HG03521 (cell line): ENCODE data around the gene PPP2R2D.
"Not testable (repeated sequence)": the region's sequence is repeated elsewhere in the genome, so short reads cannot be mapped to it uniquely, and the experiment has no call there.

Experiments used
- ATAC-seq: cut with Tn5 transposase; IDR thresholded peaks from one replicate; pipeline ENCODE4 v1.9.1; 2021; ENCODE audit warnings: mild to moderate bottlenecking, moderate library complexity; ENCODE audit not compliant: unreplicated experiment

PPP2R2D gene

DNA sequence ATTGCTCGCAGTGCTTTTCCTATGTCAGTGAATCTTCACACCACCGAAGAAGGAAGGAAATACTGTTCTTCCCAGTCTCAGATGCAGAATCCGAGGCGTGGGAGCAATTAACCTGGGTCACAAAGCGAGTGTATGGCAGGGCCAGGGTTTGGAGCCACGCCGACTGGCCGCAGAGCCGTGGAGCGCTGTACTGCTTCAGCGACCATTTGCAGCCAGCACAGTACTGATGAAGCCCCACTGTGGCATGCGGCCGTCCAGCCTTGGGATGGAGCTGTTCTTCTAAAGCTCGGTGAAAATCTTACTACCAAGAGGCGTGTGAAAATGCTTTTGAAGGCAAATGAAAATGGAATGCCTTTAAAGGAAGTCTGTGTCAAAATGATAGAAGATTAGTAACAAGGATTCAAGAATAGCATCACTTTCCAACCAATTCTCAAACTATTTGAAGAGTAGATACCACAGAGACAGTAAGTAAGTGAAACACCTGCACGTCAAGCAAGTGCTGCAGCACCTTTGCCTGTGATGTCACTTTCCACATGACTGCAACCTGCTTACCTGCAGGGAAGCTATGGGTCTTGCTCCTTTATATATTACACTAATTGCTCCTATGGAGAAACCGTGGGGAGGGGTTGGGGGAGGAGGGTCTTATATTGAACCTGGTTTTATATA lies 4.9 kb downstream of the PPP2R2D start:
- ATAC-seq: no peak

DNA sequence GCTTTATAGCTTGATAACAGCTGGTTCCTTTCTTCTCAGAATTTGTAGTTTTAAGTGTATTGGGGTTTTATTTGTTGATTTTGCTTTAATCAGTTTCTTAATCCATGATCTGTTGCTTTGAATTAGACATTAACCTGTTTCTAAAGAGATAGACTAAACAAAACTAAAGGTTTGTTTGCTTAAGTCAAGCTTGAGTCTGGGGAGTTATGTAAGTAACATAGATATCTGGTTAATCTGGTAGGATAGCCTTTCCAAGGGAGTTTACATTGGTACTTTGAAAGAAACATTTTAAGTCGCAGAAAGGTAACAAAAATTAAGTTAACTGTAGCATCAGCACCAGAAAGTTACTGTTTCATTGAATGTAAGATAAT lies 5.4 kb downstream of the PPP2R2D start:
- ATAC-seq: no peak

DNA sequence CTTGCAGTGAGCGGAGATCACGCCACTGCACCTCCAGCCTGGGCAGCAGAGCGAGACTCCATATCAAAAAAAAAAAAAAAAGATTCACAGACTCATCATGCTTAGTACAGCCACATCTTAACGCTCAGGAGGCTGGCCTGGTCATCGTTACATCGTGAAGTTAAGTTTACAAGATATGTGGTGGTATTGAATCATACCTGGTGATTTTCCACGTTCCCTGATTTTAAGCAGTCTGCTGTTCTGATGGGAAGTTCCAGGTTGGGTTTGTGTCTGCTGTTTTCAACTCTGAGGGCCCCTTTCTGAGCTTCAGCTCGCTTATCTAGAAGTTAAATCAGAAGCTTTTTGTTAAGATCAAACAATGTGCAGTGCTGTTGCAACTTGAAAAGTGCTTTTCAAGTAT lies 6.9 kb downstream of the PPP2R2D start:
- ATAC-seq: no peak

DNA sequence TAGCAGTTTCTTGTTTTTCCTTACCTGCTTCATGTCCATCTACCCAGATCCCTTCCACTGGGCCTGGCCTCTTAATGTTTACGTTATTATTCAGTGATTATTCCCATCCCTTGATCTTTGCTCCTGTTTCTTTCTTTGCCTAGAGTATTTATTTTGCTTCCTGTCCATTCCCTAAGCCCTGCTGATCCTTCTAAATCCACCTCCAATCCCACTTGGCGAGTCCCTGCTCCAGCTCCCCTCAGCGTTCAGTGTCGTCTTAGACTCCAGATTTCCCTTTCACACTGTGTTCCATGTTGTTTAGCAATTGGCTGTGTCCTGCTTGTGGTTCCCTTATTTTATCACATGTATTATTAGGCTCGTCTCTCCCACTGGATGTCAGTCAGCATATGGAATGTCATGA lies 7.3 kb downstream of the PPP2R2D start:
- no peak for ATAC-seq

DNA sequence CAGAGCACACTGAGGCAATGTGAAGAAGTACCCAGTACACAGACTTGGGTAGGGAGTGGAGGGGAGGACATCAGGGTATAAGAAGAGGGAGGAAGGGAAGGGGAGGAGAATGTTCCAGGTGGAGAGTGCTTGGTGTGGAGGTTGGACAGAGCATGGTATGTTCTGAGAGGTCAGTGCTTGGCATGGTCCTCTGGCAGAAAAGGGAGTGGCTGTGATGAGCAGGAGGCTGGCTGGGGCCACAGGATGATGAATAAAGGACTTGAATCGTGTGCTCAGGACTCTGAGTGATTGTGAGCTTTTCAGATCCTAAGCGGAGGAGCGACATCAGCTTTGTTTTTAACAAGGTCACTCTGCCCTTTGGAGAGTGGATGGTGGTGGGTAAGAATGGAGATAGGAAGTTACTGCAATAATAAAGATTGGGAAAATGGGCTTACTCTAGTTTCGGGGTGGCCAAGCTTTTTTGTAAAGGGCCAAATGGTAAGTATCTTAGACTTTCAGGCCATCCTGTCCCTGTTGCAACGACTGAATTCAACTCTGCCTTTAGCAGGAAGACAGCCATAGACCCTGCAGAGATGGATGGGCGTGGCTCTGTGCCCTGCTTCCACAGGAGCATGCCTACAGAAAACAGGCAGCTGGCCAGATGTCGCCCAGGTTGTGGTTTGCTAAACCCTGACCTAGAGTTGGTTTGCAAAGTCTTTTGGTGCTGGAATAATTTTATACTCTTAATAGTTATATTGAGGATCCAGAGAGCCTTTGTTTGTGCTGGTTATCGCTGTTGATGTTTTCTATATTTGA lies 8.4 kb downstream of the PPP2R2D start:
- ATAC-seq: no peak

DNA sequence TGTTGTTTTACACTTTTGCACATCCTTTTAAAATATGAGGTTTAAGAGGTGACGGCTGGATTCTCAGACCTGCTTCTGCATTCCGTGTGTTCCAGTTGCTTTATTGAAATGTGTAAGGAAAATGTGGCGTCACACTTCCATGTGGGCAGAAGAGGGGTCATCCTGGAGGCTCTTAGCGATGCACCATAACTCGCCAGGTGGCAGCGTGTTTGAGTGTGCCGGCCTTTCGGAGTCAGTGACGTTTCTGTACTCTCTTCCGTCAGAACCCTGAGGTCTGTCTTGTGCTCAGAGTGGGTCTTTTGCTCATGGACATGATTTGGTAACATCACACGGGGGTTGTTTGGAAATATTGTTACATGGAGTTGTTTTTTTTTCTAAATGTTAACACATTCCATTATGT lies 9.1 kb downstream of the PPP2R2D start:
- ATAC-seq: no peak

DNA sequence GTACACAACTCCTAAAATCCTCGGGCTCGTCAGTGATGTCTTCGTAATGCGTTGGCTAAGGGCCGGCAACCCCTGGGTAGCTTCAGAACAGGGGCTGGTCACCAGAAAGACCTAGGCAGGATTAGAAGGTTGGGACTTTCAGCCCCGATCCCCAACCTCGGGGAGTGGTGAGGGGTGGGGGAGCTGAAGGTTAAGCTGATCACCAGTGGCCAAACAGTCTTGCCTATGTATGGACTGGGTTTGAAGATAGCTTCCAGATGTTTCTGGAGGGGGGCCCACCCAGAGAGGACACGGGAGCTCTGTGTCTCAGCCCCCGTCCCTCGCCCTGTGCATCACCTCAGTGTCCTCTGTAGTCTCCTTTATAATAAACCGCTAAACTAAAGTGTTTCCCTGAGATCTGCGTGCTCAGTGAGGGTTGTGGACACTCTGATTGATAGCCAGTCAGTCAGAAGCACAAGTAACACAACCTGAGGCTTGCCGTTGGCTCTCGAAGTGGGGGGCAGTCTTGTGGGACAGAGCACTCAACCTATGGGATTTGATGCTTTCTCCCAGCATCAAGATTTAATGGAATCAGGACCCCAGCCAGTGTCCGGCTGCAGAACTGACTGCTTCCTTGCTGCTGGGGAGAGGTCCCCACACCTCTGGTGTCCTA lies 10.0 kb downstream of the PPP2R2D start:
- no peak for ATAC-seq

DNA sequence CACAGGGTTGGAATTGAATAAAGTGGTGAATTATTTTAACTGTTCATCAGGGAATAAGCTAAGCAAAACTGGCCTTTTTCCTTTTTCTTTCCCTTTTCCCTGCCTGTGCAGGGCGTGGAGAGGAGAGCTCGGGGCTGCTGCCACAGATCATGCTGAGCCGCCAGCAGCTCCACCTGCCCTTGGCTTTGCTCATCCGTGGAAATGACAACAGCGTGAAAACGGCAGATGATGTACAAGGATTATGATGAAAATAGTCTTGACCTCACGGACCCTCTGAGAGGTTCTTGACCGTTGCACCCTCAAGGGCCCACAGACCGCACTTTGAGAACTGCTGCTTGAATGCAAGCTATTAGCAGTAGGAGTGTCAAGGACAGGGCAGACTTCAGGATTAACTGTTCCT lies 10.6 kb downstream of the PPP2R2D start:
- ATAC-seq: no peak

DNA sequence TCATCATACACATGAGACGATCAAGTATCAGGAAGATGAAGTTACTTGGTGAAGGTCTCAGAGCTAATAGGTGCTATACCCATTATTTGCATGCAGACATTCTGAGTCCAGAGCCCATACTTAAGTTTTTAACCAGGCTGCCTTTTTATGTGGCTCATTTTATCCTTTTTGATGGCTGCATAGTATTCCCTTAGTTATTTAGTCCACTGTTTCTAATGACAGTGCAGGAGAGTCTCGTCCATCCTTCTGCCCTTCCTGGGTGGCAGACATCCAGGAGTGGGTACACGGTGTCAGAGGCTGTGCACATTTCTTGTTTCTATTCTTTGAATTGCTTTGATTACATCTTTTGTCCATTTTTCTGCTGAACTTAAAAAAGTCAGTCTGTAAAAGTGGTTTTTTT lies 11.8 kb downstream of the PPP2R2D start:
- ATAC-seq: no peak

DNA sequence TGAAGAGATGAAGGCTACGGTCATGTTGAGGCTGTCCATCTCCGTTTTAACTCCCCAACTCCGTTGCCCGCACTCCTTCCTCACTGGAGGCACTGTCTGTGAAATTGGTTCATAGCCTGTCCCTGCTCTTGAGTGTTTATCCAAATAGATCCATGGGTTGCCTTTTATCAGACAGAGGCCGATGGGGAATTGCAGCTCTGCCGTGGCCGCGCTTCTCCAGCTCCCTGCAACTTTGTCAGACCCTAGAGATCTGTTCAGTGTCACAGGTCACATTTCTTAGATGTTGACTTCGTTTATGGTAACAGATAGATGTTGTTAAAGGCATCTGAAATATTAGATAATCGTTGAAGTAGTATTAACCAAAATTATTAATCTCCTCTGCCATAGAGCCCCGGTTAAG lies 14.7 kb downstream of the PPP2R2D start:
- no peak for ATAC-seq

DNA sequence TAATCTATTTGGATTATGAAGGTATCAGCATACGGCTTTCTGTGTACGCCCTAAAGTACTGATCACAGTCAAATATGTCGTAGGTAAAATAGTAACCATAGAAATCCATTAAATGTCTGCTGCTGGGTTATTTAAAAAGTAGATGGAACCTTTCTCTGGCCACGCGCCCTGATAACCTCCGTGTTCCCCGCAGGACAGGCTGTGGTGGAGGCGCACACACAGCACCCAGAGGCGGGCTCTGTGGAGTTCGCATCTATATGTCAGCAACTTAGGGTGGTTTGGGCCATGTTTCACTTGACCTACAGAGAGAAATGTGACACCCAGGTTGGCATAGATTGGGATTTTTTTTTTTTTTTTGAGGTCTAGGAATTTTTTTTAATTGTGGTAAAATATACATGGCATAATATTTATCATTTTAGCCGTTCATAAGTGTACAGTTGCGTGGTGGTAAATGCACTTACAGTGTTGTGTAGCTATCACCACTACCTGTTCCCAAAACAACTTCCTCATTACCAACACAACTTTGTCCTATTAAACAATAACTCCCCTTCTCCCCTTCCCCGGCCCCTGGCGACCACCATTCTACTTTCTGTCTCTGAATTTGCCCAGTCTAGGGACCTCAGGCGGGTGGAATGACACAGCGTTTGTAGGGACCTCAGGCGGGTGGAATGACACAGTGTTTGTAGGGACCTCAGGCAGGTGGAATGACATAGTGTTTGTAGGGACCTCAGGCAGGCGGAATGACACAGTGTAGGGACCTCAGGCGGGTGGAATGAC lies 15.4 kb downstream of the PPP2R2D start:
- no peak for ATAC-seq

DNA sequence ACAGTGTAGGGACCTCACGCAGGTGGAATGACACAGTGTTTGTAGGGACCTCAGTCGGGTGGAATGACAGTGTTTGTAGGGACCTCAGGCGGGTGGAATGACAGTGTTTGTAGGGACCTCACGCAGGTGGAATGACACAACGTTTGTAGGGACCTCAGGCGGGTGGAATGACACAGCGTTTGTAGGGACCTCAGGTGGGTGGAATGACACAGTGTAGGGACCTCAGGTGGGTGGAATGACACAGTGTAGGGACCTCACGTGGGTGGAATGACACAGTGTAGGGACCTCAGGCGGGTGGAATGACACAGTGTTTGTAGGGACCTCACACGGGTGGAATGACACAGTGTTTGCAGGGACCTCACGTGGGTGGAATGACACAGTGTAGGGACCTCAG lies 16.0 kb downstream of the PPP2R2D start:
- ATAC-seq: not testable (repeated sequence)

DNA sequence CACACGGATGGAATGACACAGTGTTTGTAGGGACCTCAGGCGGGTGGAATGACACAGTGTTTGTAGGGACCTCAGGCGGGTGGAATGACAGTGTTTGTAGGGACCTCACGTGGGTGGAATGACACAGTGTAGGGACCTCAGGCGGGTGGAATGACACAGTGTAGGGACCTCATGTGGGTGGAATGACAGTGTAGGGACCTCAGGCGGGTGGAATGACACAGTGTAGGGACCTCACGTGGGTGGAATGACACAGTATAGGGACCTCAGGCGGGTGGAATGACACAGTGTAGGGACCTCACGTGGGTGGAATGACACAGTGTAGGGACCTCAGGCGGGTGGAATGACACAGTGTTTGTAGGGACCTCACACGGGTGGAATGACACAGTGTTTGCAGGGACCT lies 16.7 kb downstream of the PPP2R2D start:
- ATAC-seq: not testable (repeated sequence)

DNA sequence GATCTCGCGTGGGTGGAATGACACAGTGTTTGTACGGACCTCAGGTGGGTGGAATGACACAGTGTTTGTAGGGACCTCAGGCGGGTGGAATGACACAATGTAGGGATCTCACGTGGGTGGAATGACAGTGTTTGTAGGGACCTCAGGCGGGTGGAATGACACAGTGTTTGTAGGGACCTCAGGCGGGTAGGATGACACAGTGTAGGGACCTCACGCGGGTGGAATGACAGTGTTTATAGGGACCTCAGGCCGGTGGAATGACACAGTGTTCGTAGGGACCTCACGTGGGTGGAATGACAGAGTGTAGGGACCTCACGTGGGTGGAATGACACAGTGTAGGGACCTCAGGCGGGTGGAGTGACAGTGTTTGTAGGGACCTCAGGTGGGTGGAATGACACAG lies 18.7 kb downstream of the PPP2R2D start:
- ATAC-seq: not testable (repeated sequence)

DNA sequence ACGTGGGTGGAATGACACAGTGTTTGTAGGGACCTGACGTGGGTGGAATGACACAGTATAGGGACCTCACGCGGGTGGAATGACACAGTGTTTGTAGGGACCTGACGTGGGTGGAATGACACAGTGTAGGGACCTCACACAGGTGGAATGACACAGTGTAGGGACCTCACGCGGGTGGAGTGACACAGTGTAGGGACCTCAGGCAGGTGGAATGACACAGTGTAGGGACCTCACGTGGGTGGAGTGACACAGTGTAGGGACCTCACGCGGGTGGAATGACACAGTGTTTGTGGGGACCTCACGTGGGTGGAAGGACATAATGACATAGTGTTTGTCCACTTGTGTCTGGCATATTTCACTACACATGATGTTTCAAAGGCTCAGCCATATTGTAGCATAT lies 19.3 kb downstream of the PPP2R2D start:
- ATAC-seq: no peak

DNA sequence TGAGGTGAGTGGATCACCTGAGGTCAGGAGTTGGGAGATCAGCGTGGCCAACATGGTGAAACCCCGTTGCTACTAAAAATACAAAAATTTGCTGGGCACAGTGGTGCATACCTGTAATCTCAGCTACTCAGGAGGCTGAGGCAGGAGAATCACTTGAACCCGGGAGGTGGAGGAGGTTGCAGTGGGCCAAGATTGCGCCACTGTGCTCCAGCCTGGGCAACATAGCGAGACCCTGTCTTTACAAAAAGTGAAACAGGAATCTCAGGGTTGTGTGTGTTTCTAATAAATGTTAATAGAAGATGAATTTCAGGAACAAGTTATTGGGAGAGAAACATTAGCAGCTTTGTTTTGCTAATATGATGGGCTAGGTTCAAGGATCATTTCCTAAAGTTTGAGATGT lies 19.9 kb downstream of the PPP2R2D start:
- no peak for ATAC-seq

DNA sequence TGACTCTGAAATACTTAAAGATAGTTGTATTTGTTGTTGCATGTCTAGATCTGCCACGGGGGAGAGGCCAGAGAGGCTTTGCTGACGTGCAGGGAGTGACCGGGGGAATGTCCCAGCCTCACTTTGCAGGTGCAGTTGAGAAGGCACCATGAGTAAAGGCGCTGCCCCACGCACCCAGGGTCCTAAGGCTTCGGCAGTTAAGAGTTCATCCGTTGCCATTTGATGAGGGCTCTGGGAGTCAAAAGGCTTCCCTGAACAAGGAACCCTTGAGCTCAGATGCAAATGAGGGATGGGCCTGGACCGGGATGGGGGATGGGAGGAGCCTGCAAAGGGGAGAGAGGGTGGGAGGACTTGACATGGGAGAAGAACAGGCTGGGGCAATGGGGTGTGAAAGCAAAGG lies 20.4 kb downstream of the PPP2R2D start:
- ATAC-seq: no peak

DNA sequence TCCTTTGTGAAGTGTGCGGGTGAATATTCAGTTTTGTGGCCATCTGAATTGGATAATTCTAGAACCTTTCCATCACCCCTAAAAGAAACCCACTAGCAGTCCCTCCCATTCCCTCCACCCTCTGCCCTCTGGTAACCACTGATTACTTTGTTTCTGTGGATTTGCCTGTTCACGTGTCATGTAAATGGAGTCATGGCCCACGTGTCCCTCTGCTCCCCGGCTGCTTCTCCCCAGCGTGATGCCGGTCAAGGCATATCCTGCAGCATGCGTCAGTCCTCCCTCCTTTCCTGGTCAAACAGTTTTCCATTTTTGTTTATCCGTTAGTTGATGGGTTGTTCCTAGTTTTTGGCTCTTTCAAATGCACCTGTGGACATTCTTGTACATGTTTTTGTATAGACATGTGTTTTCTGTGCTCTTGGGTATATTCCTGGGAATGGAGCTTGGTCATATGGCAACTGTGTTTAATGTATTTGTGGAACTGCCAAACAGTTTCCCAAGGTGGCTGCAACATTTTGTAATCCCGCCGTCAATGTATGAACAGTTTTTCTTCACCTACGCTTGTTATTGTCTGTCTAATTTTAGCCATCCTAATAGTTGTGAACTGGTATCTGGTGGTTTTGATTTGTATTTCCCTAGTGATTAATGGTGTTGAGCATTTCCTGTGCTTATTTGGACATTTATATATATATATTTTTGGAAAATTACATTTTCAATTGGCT lies 22.4 kb downstream of the PPP2R2D start:
- ATAC-seq: no peak

DNA sequence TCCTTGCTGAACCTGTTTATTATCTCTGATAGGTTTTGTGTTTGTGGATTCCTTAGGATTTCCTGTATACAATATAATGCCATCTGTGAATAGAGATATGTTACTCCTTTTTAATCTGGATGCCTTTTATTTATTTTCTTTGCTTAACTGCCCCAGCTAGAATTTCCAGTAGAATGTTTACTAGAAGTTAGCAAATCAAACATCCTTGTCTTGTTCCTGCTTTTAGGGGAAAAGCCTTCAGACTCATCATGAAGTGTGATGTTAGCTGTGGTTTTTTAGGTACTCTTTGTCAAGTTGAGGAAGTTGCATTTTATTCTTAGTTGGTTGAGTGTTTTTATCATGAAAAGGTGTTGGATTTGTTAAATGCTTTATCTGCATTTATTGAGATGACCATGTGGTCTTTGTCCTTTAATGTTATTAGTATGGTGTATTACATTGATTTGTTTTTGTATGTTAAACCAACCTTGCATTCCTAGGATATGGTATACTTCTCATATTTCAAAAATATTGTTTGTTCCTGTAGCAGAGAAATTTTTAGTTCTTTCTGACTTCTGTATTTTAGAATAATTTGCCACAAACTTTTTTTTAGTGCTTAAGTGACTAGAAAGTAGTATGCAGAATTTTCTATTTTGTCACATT lies 24.3 kb downstream of the PPP2R2D start:
- ATAC-seq: no peak

DNA sequence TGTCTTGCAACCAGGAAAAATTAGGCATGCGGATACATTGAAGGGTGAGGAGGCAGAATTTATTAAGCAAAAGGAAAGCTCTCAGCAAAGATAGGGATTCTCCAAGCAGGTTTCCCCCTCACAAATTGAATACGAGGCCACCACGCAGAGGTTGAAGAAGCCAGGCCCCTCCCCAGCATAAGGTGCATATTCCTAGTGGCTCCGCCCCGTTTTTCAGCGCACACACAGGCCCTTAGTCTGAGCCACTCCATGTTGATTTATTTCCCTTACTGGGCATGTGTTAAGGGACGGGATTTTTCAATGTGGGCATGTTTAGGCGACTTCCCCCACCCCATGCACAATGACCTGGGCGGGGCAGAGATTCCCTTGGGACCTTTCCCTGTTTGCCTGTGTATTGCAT lies 24.9 kb downstream of the PPP2R2D start:
- ATAC-seq: no peak
